ENCODE data around the gene DPP3.
A peak's percentile ranks its signal among the peaks of the same experiment; 100 is the strongest.

Gene DPP3

GRCh38 chr11:66510271-66510989 is 30.2 kb downstream of the DPP3 start, which contains the start of gene BBS1:
Gene BBS1 (plus strand): TSS chr11:66510635. CDS start chr11:66510660, 25 bp downstream.
- H3F3A ChIP-seq (ENCODE audit: insufficient read depth, low read length): no peaks in the 10 kb centered on the region
- peak within 1 kb of the TSS; percentile 84 for H2AFZ ChIP-seq (ENCODE audit: low read length)
- H3K79me2 ChIP-seq (ENCODE audit: low read length): peaks cover 13% of the 10 kb centered on the region
- no peaks in the 10 kb centered on the region for H3K27me3 ChIP-seq (replicated peaks; ENCODE audit: insufficient read depth, low read length)
- no peak for TF ChIP-seq EZH2 (optimal IDR thresholded peaks at IDR 0.05; ENCODE audit: low read depth, low read length)
- TF ChIP-seq, protein P1, sequence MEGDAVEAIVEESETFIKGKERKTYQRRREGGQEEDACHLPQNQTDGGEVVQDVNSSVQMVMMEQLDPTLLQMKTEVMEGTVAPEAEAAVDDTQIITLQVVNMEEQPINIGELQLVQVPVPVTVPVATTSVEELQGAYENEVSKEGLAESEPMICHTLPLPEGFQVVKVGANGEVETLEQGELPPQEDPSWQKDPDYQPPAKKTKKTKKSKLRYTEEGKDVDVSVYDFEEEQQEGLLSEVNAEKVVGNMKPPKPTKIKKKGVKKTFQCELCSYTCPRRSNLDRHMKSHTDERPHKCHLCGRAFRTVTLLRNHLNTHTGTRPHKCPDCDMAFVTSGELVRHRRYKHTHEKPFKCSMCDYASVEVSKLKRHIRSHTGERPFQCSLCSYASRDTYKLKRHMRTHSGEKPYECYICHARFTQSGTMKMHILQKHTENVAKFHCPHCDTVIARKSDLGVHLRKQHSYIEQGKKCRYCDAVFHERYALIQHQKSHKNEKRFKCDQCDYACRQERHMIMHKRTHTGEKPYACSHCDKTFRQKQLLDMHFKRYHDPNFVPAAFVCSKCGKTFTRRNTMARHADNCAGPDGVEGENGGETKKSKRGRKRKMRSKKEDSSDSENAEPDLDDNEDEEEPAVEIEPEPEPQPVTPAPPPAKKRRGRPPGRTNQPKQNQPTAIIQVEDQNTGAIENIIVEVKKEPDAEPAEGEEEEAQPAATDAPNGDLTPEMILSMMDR (IDR thresholded peaks at IDR 0.05; ENCODE audit: low read length): no peak
- no peak within 1 kb of the TSS for H3K27ac ChIP-seq (ENCODE audit: low read length)
- no peaks in the 10 kb centered on the region for H3K9me3 ChIP-seq (replicated peaks; ENCODE audit: insufficient read depth, low read length)
- no peaks in the 10 kb centered on the region for H4K20me1 ChIP-seq (ENCODE audit: insufficient read depth, low read length)
- peak; percentile 69 for DNase-seq
- H3K4me2 ChIP-seq (ENCODE audit: low read depth, low read length): peak within 1 kb of the TSS; percentile 95
- H3K4me1 ChIP-seq (ENCODE audit: low read length): peaks cover 4% of the 10 kb centered on the region; the same call in 1 of the 2 replicates
- H3K4me3 ChIP-seq (ENCODE audit: low read length): peak within 1 kb of the TSS; percentile 93
- no peaks in the 10 kb centered on the region; the same call in 1 of the 2 replicates for H3K36me3 ChIP-seq (replicated peaks; ENCODE audit: insufficient read depth, low read length)
- no peaks in the 10 kb centered on the region for H3K9me2 ChIP-seq (replicated peaks; ENCODE audit: insufficient read depth, low read length)
- H3K9ac ChIP-seq (ENCODE audit: low read length): peak within 1 kb of the TSS; percentile 63; the same call in 1 of the 2 replicates

DNA sequence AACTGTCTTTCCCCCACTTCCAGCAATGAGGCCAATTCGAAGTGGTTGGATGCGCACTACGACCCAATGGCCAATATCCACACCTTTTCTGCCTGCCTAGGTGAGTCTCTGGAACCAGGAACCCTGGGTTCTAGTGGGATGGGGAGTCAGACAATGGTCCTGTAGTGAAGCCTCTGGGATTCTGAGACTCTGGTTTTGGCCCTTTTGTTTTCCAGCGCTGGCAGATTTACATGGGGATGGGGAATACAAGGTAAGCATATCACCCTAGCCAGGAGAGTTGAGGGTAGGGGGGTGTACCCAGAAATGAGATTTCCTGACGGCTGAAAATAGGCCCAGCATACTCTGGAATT is 30.7 kb downstream of the DPP3 start:
- H2AFZ ChIP-seq (ENCODE audit: low read length): peak overlapping the region; percentile 84
- no peaks in the 10 kb centered on the region for H4K20me1 ChIP-seq (ENCODE audit: insufficient read depth, low read length)
- TF ChIP-seq EZH2phosphoT487 (IDR thresholded peaks at IDR 0.05; ENCODE audit: low read length) (no peak), EZH2 (optimal IDR thresholded peaks at IDR 0.05; ENCODE audit: low read depth, low read length) (no peak)
- TF ChIP-seq, protein P1 (IDR thresholded peaks at IDR 0.05; ENCODE audit: low read length): no peak
- no peaks in the 10 kb centered on the region; the same call in 1 of the 2 replicates for H3K36me3 ChIP-seq (replicated peaks; ENCODE audit: insufficient read depth, low read length)
- no peaks in the 10 kb centered on the region for H3F3A ChIP-seq (ENCODE audit: insufficient read depth, low read length)
- peaks cover 4% of the 10 kb centered on the region; the same call in 1 of the 2 replicates for H3K4me1 ChIP-seq (ENCODE audit: low read length)
- peak overlapping the region; percentile 93 for H3K4me3 ChIP-seq (ENCODE audit: low read length)
- H3K9ac ChIP-seq (ENCODE audit: low read length): peak overlapping the region; percentile 63; the same call in 1 of the 2 replicates
- H3K9me2 ChIP-seq (replicated peaks; ENCODE audit: insufficient read depth, low read length): no peaks in the 10 kb centered on the region
- no peaks in the 10 kb centered on the region for H3K27me3 ChIP-seq (replicated peaks; ENCODE audit: insufficient read depth, low read length)
- peak overlapping the region; percentile 95 for H3K4me2 ChIP-seq (ENCODE audit: low read depth, low read length)
- no peaks in the 10 kb centered on the region for H3K9me3 ChIP-seq (replicated peaks; ENCODE audit: insufficient read depth, low read length)
- peaks cover 13% of the 10 kb centered on the region for H3K79me2 ChIP-seq (ENCODE audit: low read length)
- no peak for DNase-seq
- H3K27ac ChIP-seq (ENCODE audit: low read length): no peak overlapping the region

GRCh38 chr11:66523611-66524010 is 43.4 kb downstream of the DPP3 start:
- Histone ChIP-seq H3K9me3 (replicated peaks; ENCODE audit: insufficient read depth, low read length) (no peaks in the 10 kb centered on the region), H3K9ac (ENCODE audit: low read length) (no peak overlapping the region), H3K79me2 (ENCODE audit: low read length) (no peaks in the 10 kb centered on the region), H4K20me1 (ENCODE audit: insufficient read depth, low read length) (no peaks in the 10 kb centered on the region), H3K9me2 (replicated peaks; ENCODE audit: insufficient read depth, low read length) (no peaks in the 10 kb centered on the region), H3K4me1 (ENCODE audit: low read length) (no peaks in the 10 kb centered on the region), H3F3A (ENCODE audit: insufficient read depth, low read length) (no peaks in the 10 kb centered on the region), H3K4me3 (ENCODE audit: low read length) (no peak overlapping the region), H3K4me2 (ENCODE audit: low read depth, low read length) (no peak overlapping the region), H3K27ac (ENCODE audit: low read length) (no peak overlapping the region), H2AFZ (ENCODE audit: low read length) (no peak overlapping the region), H3K36me3 (replicated peaks; ENCODE audit: insufficient read depth, low read length) (no peaks in the 10 kb centered on the region), H3K27me3 (replicated peaks; ENCODE audit: insufficient read depth, low read length) (no peaks in the 10 kb centered on the region)
- TF ChIP-seq EZH2 (optimal IDR thresholded peaks at IDR 0.05; ENCODE audit: low read depth, low read length): no peak
- TF ChIP-seq, protein P1 (IDR thresholded peaks at IDR 0.05; ENCODE audit: low read length): no peak
- no peak for TF ChIP-seq EZH2phosphoT487 (IDR thresholded peaks at IDR 0.05; ENCODE audit: low read length)
- DNase-seq: no peak
